ENCODE measurements around the gene HENMT1.

Gene HENMT1

DNA sequence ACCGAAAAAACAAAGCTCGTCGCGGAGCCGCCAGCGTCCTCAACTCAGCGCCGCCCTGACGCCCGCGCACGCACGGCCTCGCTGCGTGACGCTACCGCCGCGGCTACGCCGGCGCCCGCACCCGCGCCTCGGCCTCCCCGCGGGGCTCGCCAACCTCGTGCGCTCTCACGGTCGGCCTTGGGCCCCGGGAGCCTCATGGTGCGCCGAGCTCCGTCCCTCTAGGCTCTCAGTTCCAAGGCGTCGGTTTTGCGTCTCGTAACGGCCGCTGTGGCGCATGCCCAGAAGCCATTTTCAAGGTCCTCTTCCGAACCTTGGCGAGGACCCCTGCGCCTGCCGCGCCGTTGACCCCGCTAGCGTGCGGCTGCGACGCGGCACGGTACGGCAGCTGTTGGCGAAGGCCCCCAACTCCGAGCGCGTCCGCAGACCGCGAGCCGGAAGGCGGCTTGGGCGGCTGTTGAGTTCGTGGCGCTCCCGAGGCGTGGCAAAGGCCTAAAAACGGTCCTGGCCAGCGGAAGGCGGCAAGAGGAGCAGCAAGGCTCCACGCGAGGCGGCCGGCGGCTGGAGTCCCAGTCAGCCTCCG, at the start of gene HENMT1:
TSS of gene HENMT1 (minus strand) at position 64 of the 580 bp plus-strand sequence. CDS start 1,209 bp downstream, outside the sequence.
- Histone ChIP-seq H3K9ac (no peak within 1 kb of the TSS), H3K4me1 (no peaks in the 10 kb centered on the region), H2AFZ (peak within 1 kb of the TSS; percentile 90), H3K36me3 (ENCODE audit: control insufficient read depth, insufficient read depth, low read length) (no peaks in the 10 kb centered on the region), H3K27ac (peak within 1 kb of the TSS; percentile 74), H3K27me3 (ENCODE audit: control insufficient read depth, insufficient read depth, low read length) (no peaks in the 10 kb centered on the region), H3K9me3 (ENCODE audit: control insufficient read depth, low read length) (no peaks in the 10 kb centered on the region), H3K79me2 (no peaks in the 10 kb centered on the region), H3K4me3 (ENCODE audit: low read depth, low read length) (peak within 1 kb of the TSS; percentile 53), H3K4me2 (ENCODE audit: low read length) (peak within 1 kb of the TSS; percentile 75)
- TF ChIP-seq, protein P1, sequence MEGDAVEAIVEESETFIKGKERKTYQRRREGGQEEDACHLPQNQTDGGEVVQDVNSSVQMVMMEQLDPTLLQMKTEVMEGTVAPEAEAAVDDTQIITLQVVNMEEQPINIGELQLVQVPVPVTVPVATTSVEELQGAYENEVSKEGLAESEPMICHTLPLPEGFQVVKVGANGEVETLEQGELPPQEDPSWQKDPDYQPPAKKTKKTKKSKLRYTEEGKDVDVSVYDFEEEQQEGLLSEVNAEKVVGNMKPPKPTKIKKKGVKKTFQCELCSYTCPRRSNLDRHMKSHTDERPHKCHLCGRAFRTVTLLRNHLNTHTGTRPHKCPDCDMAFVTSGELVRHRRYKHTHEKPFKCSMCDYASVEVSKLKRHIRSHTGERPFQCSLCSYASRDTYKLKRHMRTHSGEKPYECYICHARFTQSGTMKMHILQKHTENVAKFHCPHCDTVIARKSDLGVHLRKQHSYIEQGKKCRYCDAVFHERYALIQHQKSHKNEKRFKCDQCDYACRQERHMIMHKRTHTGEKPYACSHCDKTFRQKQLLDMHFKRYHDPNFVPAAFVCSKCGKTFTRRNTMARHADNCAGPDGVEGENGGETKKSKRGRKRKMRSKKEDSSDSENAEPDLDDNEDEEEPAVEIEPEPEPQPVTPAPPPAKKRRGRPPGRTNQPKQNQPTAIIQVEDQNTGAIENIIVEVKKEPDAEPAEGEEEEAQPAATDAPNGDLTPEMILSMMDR (IDR thresholded peaks at IDR 0.05): no peak

DNA sequence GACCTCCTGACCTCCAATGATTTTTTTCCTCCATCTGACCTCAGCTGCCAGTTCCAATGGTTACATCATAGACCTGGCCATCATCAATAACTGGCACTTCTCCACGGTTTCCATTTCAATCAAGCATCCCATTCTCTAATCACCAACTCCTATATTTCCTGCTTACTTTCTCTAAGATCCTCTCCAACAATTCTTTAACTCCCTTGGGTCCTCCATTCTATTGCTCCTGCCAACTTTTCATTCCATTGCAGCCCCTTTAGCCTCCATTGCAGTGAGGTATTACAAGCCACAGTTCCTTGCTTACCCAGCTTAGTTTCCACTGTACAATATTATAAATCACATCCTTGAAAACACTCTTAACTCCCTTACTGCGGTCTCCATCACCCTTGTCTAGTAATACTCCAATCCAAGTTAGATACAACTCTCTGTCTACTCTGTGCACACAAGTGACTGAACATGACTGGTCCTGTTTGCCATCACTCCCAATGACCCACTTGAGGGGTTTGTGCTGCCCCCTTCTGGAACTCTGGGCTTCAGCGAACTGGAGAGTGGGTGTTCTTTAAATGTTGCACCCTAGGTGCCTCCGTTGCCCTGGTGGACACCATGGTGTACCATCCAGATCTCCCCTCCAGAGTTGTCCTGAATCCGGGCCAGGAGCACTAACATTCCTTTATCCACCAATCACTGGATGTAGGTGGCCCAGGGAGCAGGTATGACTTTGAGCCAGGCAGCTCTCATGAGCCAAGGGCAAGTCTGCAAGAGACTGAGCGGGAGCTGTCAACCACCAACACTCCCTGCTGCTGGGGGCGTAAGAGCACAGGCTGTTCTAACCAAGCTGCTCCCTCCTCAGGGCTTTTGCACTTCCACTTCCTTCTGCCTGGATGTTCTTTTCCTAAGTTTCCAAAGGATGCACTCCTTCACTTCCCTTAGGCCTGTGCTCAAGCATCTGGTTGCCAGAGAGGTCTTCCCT, 48.1 kb upstream of the HENMT1 start:
- H3K36me3 ChIP-seq (ENCODE audit: control insufficient read depth, insufficient read depth, low read length): no peaks in the 10 kb centered on the region
- TF ChIP-seq, protein P1 (IDR thresholded peaks at IDR 0.05): no peak

DNA sequence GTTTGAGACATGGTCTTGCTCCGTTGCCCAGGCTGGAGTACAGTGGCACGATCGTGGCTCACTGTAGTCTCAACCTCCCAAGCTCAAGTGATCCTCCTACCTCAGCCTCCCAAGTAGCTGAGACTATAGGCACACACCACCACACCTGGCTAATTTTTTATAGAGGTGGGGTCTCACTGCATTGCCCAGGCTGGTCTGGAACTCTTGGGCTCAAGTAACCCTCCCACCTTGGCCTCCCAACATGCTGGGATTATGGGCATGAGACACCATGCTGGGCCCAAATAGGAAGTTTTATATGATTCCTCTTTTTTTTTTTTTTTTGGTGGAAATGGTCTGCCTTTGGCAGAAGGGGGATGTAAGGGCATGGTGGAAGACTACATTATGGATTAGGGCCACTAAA, 45.8 kb upstream of the HENMT1 start:
- no peak overlapping the region for H2AFZ ChIP-seq
- H3K36me3 ChIP-seq (ENCODE audit: control insufficient read depth, insufficient read depth, low read length): no peaks in the 10 kb centered on the region
- H3K27ac ChIP-seq: no peak overlapping the region
- H3K79me2 ChIP-seq: no peaks in the 10 kb centered on the region
- TF ChIP-seq, protein P1 (IDR thresholded peaks at IDR 0.05): no peak
- no peak overlapping the region for H3K9ac ChIP-seq
- no peak overlapping the region for H3K4me3 ChIP-seq (ENCODE audit: low read depth, low read length)
- H3K9me3 ChIP-seq (ENCODE audit: control insufficient read depth, low read length): no peaks in the 10 kb centered on the region
- H3K27me3 ChIP-seq (ENCODE audit: control insufficient read depth, insufficient read depth, low read length): no peaks in the 10 kb centered on the region
- H3K4me2 ChIP-seq (ENCODE audit: low read length): no peak overlapping the region
- H3K4me1 ChIP-seq: no peaks in the 10 kb centered on the region

More for the DNA sequence above, 48.1 kb upstream of the HENMT1 start:
- no peak overlapping the region for H3K27ac ChIP-seq
- no peak overlapping the region for H3K4me2 ChIP-seq (ENCODE audit: low read length)
- no peak overlapping the region for H3K4me3 ChIP-seq (ENCODE audit: low read depth, low read length)
- H2AFZ ChIP-seq: no peak overlapping the region
- no peaks in the 10 kb centered on the region for H3K79me2 ChIP-seq
- no peaks in the 10 kb centered on the region for H3K27me3 ChIP-seq (ENCODE audit: control insufficient read depth, insufficient read depth, low read length)
- H3K9ac ChIP-seq: no peak overlapping the region
- no peaks in the 10 kb centered on the region for H3K9me3 ChIP-seq (ENCODE audit: control insufficient read depth, low read length)
- H3K4me1 ChIP-seq: no peaks in the 10 kb centered on the region

DNA sequence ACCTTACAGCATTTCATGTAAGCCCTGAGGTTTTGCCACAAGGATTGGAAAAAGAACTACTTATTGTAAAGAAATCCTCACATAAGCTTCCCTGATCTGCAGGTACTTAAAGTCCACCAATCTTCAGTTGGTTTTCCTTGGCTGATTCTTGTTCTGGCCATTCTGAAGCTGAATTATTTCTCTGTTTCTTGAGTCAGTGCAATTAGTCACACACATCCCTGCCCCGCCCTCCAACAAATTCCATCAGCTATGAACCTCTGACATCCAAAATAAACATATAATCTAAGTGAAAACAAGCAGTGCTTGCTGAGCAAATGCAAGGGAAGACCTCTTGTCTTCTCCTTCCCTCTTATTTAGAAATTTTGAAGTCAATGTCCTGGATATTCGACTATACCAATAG, 43.6 kb upstream of the HENMT1 start:
- Histone ChIP-seq H3K4me2 (ENCODE audit: low read length) (no peak overlapping the region), H3K9me3 (ENCODE audit: control insufficient read depth, low read length) (no peaks in the 10 kb centered on the region), H3K27ac (no peak overlapping the region), H3K27me3 (ENCODE audit: control insufficient read depth, insufficient read depth, low read length) (no peaks in the 10 kb centered on the region), H3K9ac (no peak overlapping the region), H3K4me3 (ENCODE audit: low read depth, low read length) (no peak overlapping the region), H3K79me2 (no peaks in the 10 kb centered on the region), H3K36me3 (ENCODE audit: control insufficient read depth, insufficient read depth, low read length) (no peaks in the 10 kb centered on the region), H3K4me1 (no peaks in the 10 kb centered on the region), H2AFZ (no peak overlapping the region)
- TF ChIP-seq, protein P1 (IDR thresholded peaks at IDR 0.05): no peak
